Neural crest cell (in vitro differentiated cells): Measurements from ENCODE around the gene NTN1. TPM values are rescaled to one million over a fixed set of nuclear protein-coding genes. Genes with fewer than 3 reads are reported as not detected.

Experiments used
- DNase-seq: peaks from one replicate; pipeline ENCODE4 v3.0.0; 2021; ENCODE audit warnings: low read depth, mixed read lengths, low spot score
- H3K27ac Mint-ChIP-seq: one replicate; pipeline ENCODE4 v1.8.0; 2021; ENCODE audit warnings: mild to moderate bottlenecking, mixed read lengths; ENCODE audit not compliant: unreplicated experiment
- H3K27me3 Mint-ChIP-seq: 2 replicates; pipeline ENCODE4 v1.8.0; 2021; ENCODE audit warnings: low read depth, mild to moderate bottlenecking, mixed read lengths
- H3K36me3 Mint-ChIP-seq: 2 replicates; pipeline ENCODE4 v1.8.0; 2021; ENCODE audit warnings: low read depth, mild to moderate bottlenecking, mixed read lengths
- H3K4me1 Mint-ChIP-seq: 2 replicates; pipeline ENCODE4 v1.8.0; 2021; ENCODE audit warnings: mixed read lengths
- H3K4me3 Mint-ChIP-seq: one replicate; pipeline ENCODE4 v1.8.0; 2021; ENCODE audit warnings: mild to moderate bottlenecking, mixed read lengths
- H3K9me3 Mint-ChIP-seq: 2 replicates; pipeline ENCODE4 v1.8.0; 2021; ENCODE audit warnings: mixed read lengths
- total RNA-seq: library from RNA; stranded (reverse); gene quantifications from 2 replicates; pipeline ENCODE4 v1.2.1, GENCODE V29; 2021
- TF ChIP-seq, protein P1 (sequence below): fragments of 200-600 bp; sonication (generic); conservative IDR thresholded peaks from 2 replicates; pipeline ENCODE4 v1.5.0; 2021; ENCODE audit warnings: antibody characterized with exemption, mild to moderate bottlenecking

The NTN1 gene
- total RNA-seq, 1 donor from 2014 or later, result 10.1 TPM

- Mint-ChIP-seq H3K4me3 (no peak overlapping the region), H3K27me3 (no peaks in the 10 kb centered on the region), H3K36me3 (no peaks in the 10 kb centered on the region), H3K27ac (no peak overlapping the region), H3K4me1 (peaks cover 7% of the 10 kb centered on the region), H3K9me3 (peaks cover 3% of the 10 kb centered on the region)
- TF ChIP-seq, protein P1, sequence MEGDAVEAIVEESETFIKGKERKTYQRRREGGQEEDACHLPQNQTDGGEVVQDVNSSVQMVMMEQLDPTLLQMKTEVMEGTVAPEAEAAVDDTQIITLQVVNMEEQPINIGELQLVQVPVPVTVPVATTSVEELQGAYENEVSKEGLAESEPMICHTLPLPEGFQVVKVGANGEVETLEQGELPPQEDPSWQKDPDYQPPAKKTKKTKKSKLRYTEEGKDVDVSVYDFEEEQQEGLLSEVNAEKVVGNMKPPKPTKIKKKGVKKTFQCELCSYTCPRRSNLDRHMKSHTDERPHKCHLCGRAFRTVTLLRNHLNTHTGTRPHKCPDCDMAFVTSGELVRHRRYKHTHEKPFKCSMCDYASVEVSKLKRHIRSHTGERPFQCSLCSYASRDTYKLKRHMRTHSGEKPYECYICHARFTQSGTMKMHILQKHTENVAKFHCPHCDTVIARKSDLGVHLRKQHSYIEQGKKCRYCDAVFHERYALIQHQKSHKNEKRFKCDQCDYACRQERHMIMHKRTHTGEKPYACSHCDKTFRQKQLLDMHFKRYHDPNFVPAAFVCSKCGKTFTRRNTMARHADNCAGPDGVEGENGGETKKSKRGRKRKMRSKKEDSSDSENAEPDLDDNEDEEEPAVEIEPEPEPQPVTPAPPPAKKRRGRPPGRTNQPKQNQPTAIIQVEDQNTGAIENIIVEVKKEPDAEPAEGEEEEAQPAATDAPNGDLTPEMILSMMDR, result no peak
- no peak for DNase-seq
These were observed 58.3 kb downstream of the NTN1 start for GRCh38 chr17:9079461-9080103.

DNA sequence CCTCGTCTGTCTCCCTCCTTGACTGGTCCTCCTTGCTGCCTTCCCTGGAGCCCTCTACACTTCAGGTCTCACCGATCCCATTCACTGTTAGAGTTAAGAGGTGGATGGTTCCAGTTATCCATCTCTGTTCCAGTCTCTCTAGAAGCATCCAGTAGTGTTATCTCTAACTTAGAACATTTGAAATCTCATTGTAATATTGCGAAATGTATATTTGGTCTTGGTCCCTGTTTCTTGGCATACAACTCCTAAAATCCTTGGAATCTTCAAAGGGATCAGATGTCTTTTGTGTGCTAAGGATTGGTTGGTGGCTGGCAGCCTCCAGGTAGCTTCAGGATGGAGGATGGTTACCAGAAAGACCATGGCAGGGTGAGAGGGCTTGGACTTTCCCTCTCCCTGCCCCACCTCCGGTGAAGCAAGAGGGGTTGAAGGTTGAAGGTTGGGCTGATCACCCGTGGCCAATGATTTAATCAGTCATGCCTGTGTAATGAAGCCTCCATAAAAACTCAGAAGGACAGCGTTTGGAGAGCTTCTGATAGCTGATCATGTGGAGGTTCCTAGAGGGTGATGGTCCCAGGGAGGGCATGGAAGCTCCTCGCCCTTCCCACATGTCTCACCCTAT lies 59.1 kb downstream of the NTN1 start:
- Mint-ChIP-seq H3K36me3 (no peaks in the 10 kb centered on the region), H3K27ac (peak overlapping the region; percentile 59), H3K27me3 (no peaks in the 10 kb centered on the region), H3K4me3 (no peak overlapping the region), H3K4me1 (peaks cover 7% of the 10 kb centered on the region), H3K9me3 (peaks cover 3% of the 10 kb centered on the region)
- TF ChIP-seq, protein P1, result no peak
- DNase-seq, result no peak

DNA sequence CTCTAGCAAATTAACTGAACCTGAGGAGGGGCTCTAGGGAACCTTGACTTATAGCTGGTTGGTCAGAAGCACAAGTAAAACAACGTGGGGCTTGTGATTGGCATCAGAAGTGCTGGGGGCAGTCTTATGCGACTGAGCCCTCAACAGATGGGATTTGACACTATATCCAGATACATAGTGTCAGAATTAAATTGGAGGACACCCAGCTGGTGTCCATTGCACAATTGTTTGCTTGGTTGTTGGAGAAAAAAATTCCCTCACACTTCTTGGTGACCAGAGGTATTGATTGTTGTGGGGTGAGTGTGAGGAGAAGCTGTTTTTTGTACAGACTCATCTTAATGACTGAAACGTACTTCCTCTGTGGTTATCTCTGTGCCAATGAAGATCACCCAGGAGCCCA lies 59.7 kb downstream of the NTN1 start:
- H3K36me3 Mint-ChIP-seq, result no peaks in the 10 kb centered on the region
- H3K4me3 Mint-ChIP-seq, result no peak overlapping the region
- no peak overlapping the region for H3K27ac Mint-ChIP-seq
- DNase-seq, result no peak
- H3K27me3 Mint-ChIP-seq, result no peaks in the 10 kb centered on the region
- TF ChIP-seq, protein P1, result no peak
- peaks cover 3% of the 10 kb centered on the region for H3K9me3 Mint-ChIP-seq
- H3K4me1 Mint-ChIP-seq, result peaks cover 7% of the 10 kb centered on the region

GRCh38 chr17:9086577-9086976 lies 65.3 kb downstream of the NTN1 start:
- no peak for DNase-seq
- TF ChIP-seq, protein P1, result no peak
- Mint-ChIP-seq H3K4me1 (peaks cover 7% of the 10 kb centered on the region), H3K4me3 (no peak overlapping the region), H3K27me3 (no peaks in the 10 kb centered on the region), H3K27ac (no peak overlapping the region), H3K36me3 (peaks cover 3% of the 10 kb centered on the region), H3K9me3 (no peaks in the 10 kb centered on the region)

DNA sequence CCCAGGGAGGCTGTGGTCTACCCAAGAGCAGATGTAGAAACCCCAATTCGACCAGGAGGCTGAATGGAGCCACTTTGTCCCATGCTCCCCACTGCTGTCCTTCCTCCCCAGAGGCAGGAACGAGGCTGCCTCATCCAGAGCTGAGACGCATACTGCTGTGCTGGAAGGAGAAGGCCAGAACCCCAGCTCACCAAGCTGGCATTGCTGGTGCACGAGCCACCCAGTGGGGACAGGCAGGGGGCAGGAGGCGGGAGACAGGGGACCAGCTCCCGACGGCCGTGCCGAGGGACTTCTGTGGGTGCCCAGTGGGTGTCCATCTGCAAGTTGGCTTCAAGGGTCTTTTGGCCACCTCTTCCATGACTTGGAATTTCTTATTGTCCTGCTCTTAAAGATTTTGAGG lies 66.6 kb downstream of the NTN1 start:
- DNase-seq, result no peak
- Mint-ChIP-seq H3K27me3 (no peaks in the 10 kb centered on the region), H3K36me3 (peaks cover 3% of the 10 kb centered on the region), H3K9me3 (no peaks in the 10 kb centered on the region), H3K4me3 (no peak overlapping the region), H3K27ac (no peak overlapping the region), H3K4me1 (peaks cover 7% of the 10 kb centered on the region)
- TF ChIP-seq, protein P1, result no peak
